Measurements from ENCODE around the gene NIN.
A peak's percentile ranks its signal among the peaks of the same experiment; 100 is the strongest.

Gene NIN

GRCh38 chr14:50726372-50727107, 104.4 kb downstream of the NIN start:
- Histone ChIP-seq H3K27ac (no peak overlapping the region), H3K36me3 (ENCODE audit: insufficient read depth, low read length) (peaks cover 70% of the 10 kb centered on the region), H3K9me3 (ENCODE audit: low read depth, low read length) (no peaks in the 10 kb centered on the region), H3K9ac (ENCODE audit: insufficient read length) (no peak overlapping the region), H3K4me3 (no peak overlapping the region)
- no peak for TF ChIP-seq POLR2AphosphoS5 (IDR thresholded peaks at IDR 0.05; ENCODE audit: borderline replicate concordance, low read depth, low read length)
- TF ChIP-seq FOXP2 (optimal IDR thresholded peaks at IDR 0.05; ENCODE audit: control extremely low read depth, extremely low read length, insufficient read depth): no peak
- no peak for TF ChIP-seq EZH2 (IDR thresholded peaks at IDR 0.05)
- no peak for DNase-seq (ENCODE audit: low read depth, low spot score)

GRCh38 chr14:50725761-50726160, 105.2 kb downstream of the NIN start:
- Histone ChIP-seq H3K4me3 (no peak overlapping the region), H3K36me3 (ENCODE audit: insufficient read depth, low read length) (peaks cover 67% of the 10 kb centered on the region), H3K9me3 (ENCODE audit: low read depth, low read length) (no peaks in the 10 kb centered on the region), H3K9ac (ENCODE audit: insufficient read length) (no peak overlapping the region), H3K27ac (no peak overlapping the region)
- DNase-seq (ENCODE audit: low read depth, low spot score): no peak
- TF ChIP-seq EZH2 (IDR thresholded peaks at IDR 0.05) (no peak), FOXP2 (optimal IDR thresholded peaks at IDR 0.05; ENCODE audit: control extremely low read depth, extremely low read length, insufficient read depth) (no peak), POLR2AphosphoS5 (IDR thresholded peaks at IDR 0.05; ENCODE audit: borderline replicate concordance, low read depth, low read length) (no peak)

GRCh38 chr14:50719911-50720759, 110.8 kb downstream of the NIN start:
- Histone ChIP-seq H3K9ac (ENCODE audit: insufficient read length) (no peak overlapping the region), H3K36me3 (ENCODE audit: insufficient read depth, low read length) (peaks cover 18% of the 10 kb centered on the region), H3K27ac (no peak overlapping the region), H3K4me3 (no peak overlapping the region), H3K9me3 (ENCODE audit: low read depth, low read length) (no peaks in the 10 kb centered on the region)
- TF ChIP-seq EZH2 (IDR thresholded peaks at IDR 0.05) (no peak), POLR2AphosphoS5 (IDR thresholded peaks at IDR 0.05; ENCODE audit: borderline replicate concordance, low read depth, low read length) (no peak), FOXP2 (optimal IDR thresholded peaks at IDR 0.05; ENCODE audit: control extremely low read depth, extremely low read length, insufficient read depth) (no peak)
- DNase-seq (ENCODE audit: low read depth, low spot score): no peak

GRCh38 chr14:50718949-50719348, 112.0 kb downstream of the NIN start:
- Histone ChIP-seq H3K36me3 (ENCODE audit: insufficient read depth, low read length) (peaks cover 11% of the 10 kb centered on the region), H3K27ac (no peak overlapping the region), H3K9me3 (ENCODE audit: low read depth, low read length) (no peaks in the 10 kb centered on the region), H3K4me3 (no peak overlapping the region), H3K9ac (ENCODE audit: insufficient read length) (no peak overlapping the region)
- no peak for DNase-seq (ENCODE audit: low read depth, low spot score)
- TF ChIP-seq POLR2AphosphoS5 (IDR thresholded peaks at IDR 0.05; ENCODE audit: borderline replicate concordance, low read depth, low read length) (no peak), EZH2 (IDR thresholded peaks at IDR 0.05) (no peak), FOXP2 (optimal IDR thresholded peaks at IDR 0.05; ENCODE audit: control extremely low read depth, extremely low read length, insufficient read depth) (no peak)

GRCh38 chr14:50717811-50718210, 113.2 kb downstream of the NIN start:
- no peak for TF ChIP-seq POLR2AphosphoS5 (IDR thresholded peaks at IDR 0.05; ENCODE audit: borderline replicate concordance, low read depth, low read length)
- TF ChIP-seq FOXP2 (optimal IDR thresholded peaks at IDR 0.05; ENCODE audit: control extremely low read depth, extremely low read length, insufficient read depth): no peak
- TF ChIP-seq EZH2 (IDR thresholded peaks at IDR 0.05): no peak
- H3K4me3 ChIP-seq: no peak overlapping the region
- DNase-seq (ENCODE audit: low read depth, low spot score): no peak

GRCh38 chr14:50714450-50715073, 116.4 kb downstream of the NIN start:
- TF ChIP-seq FOXP2 (optimal IDR thresholded peaks at IDR 0.05; ENCODE audit: control extremely low read depth, extremely low read length, insufficient read depth) (no peak), POLR2AphosphoS5 (IDR thresholded peaks at IDR 0.05; ENCODE audit: borderline replicate concordance, low read depth, low read length) (no peak), EZH2 (IDR thresholded peaks at IDR 0.05) (no peak)
- Histone ChIP-seq H3K27ac (no peak overlapping the region), H3K36me3 (ENCODE audit: insufficient read depth, low read length) (no peaks in the 10 kb centered on the region), H3K9me3 (ENCODE audit: low read depth, low read length) (no peaks in the 10 kb centered on the region), H3K4me3 (no peak overlapping the region), H3K9ac (ENCODE audit: insufficient read length) (no peak overlapping the region)
- DNase-seq (ENCODE audit: low read depth, low spot score): peak; percentile 20

More at GRCh38 chr14:50717811-50718210, 113.2 kb downstream of the NIN start:
- Histone ChIP-seq H3K27ac (no peak overlapping the region), H3K36me3 (ENCODE audit: insufficient read depth, low read length) (peaks cover 4% of the 10 kb centered on the region), H3K9ac (ENCODE audit: insufficient read length) (no peak overlapping the region), H3K9me3 (ENCODE audit: low read depth, low read length) (no peaks in the 10 kb centered on the region)

- DNase-seq (ENCODE audit: low read depth, low spot score): no peak
- no peak for TF ChIP-seq EZH2 (IDR thresholded peaks at IDR 0.05)
- no peak for TF ChIP-seq FOXP2 (optimal IDR thresholded peaks at IDR 0.05; ENCODE audit: control extremely low read depth, extremely low read length, insufficient read depth)
- Histone ChIP-seq H3K4me3 (no peak overlapping the region), H3K9me3 (ENCODE audit: low read depth, low read length) (no peaks in the 10 kb centered on the region), H3K36me3 (ENCODE audit: insufficient read depth, low read length) (no peaks in the 10 kb centered on the region), H3K27ac (no peak overlapping the region), H3K9ac (ENCODE audit: insufficient read length) (no peak overlapping the region)
Measured at GRCh38 chr14:50711043-50711442, 119.9 kb downstream of the NIN start.

GRCh38 chr14:50705026-50705593, 125.9 kb downstream of the NIN start:
- no peak overlapping the region for H3K27ac ChIP-seq

More at GRCh38 chr14:50705026-50705593, 125.9 kb downstream of the NIN start:
- no peak overlapping the region for H3K4me3 ChIP-seq
- H3K9me3 ChIP-seq (ENCODE audit: low read depth, low read length): no peaks in the 10 kb centered on the region
- no peak for DNase-seq (ENCODE audit: low read depth, low spot score)
- H3K9ac ChIP-seq (ENCODE audit: insufficient read length): no peak overlapping the region
- TF ChIP-seq EZH2 (IDR thresholded peaks at IDR 0.05) (no peak), FOXP2 (optimal IDR thresholded peaks at IDR 0.05; ENCODE audit: control extremely low read depth, extremely low read length, insufficient read depth) (no peak), POLR2AphosphoS5 (IDR thresholded peaks at IDR 0.05; ENCODE audit: borderline replicate concordance, low read depth, low read length) (no peak)
- H3K36me3 ChIP-seq (ENCODE audit: insufficient read depth, low read length): no peaks in the 10 kb centered on the region
